NB4 (cell line): Measurements from ENCODE around the gene ST8SIA3.

Experiments used
- TF ChIP-seq, protein P1 (sequence below): IDR thresholded peaks from one replicate; pipeline ENCODE4 v1.5.1; 2012; ENCODE audit warnings: low read depth, low read length
- TF ChIP-seq, protein P2 (sequence below): IDR thresholded peaks from 2 replicates; pipeline ENCODE4 v1.6.1; 2011; ENCODE audit warnings: low read depth, low read length

DNA sequence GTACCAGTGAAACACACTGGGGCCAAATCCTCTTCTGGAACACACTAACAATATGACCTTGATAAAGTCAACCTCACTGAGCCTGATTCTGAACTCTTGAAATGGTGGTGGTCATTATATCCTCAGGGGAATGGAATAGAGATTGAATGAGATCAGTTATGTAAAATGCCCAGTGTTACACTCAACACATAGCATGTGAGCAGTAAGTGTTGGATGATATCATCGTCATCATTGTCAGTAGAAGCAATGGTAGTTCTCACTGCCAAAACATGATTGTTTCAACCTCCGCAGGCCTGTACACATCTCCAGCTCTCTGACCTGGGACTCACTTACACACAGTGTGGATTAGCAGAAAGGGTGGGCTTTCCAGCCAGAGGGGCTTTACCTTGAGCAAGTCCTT lies 5.5 kb upstream of the ST8SIA3 start:
- TF ChIP-seq, protein P1, sequence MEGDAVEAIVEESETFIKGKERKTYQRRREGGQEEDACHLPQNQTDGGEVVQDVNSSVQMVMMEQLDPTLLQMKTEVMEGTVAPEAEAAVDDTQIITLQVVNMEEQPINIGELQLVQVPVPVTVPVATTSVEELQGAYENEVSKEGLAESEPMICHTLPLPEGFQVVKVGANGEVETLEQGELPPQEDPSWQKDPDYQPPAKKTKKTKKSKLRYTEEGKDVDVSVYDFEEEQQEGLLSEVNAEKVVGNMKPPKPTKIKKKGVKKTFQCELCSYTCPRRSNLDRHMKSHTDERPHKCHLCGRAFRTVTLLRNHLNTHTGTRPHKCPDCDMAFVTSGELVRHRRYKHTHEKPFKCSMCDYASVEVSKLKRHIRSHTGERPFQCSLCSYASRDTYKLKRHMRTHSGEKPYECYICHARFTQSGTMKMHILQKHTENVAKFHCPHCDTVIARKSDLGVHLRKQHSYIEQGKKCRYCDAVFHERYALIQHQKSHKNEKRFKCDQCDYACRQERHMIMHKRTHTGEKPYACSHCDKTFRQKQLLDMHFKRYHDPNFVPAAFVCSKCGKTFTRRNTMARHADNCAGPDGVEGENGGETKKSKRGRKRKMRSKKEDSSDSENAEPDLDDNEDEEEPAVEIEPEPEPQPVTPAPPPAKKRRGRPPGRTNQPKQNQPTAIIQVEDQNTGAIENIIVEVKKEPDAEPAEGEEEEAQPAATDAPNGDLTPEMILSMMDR = no peak
- TF ChIP-seq, protein P2, sequence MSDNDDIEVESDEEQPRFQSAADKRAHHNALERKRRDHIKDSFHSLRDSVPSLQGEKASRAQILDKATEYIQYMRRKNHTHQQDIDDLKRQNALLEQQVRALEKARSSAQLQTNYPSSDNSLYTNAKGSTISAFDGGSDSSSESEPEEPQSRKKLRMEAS = no peak
